Measurements from ENCODE around the gene SLC25A4.
"Not testable (repeated sequence)": the region's sequence is repeated elsewhere in the genome, so short reads cannot be mapped to it uniquely, and the experiment has no call there.

The SLC25A4 gene

DNA sequence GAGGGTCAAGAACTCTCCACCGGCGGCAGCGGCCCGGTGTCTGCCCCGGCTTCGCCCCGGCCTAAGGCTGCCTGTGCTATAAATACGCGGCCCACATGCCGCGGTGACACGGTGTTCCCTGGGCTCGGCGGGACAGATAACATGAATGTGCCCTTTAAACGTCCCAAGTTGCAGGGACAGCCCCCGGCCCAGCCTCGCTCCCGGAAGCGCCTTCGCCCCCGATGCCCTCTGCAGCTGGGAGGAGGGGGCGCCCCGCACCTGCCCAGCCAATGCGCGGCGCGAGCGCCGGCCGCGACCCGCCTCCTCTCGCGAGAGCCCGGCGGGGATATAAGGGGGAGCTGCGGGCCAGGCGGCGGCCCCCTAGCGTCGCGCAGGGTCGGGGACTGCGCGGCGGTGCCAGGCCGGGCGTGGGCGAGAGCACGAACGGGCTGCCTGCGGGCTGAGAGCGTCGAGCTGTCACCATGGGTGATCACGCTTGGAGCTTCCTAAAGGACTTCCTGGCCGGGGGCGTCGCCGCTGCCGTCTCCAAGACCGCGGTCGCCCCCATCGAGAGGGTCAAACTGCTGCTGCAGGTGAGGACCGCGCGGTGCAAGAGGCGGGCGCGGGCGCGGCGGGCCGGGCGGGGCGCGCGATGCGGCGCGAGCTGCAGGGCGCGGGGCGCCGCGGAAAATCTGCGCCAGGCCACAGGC is at the start of gene SLC25A4:
Gene SLC25A4 (plus strand): TSS at position 355 of the 689 bp plus-strand sequence. CDS start 107 bp downstream, at position 462.
- DNase-seq (ENCODE audit: low read depth, low spot score): no peak

DNA sequence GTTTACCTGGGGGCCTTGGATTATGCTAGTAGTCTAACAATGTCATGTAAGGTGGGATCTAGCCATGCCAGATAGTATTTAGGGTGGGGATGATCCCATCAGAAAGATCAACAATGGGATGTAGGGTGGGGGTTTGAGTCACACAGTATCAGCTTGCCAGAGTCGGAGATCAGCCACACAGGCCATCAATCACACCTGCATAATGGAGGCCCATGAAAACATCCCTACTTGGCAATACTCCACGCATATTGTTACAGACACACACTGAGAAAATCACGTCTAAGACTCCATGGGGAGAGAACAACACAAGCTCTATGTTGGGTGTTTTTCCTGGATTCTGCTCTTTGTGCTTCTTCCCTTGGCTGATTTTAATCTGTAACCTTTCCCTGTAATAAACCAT is 49.5 kb upstream of the SLC25A4 start:
- no peak for DNase-seq (ENCODE audit: low read depth, low spot score)

DNA sequence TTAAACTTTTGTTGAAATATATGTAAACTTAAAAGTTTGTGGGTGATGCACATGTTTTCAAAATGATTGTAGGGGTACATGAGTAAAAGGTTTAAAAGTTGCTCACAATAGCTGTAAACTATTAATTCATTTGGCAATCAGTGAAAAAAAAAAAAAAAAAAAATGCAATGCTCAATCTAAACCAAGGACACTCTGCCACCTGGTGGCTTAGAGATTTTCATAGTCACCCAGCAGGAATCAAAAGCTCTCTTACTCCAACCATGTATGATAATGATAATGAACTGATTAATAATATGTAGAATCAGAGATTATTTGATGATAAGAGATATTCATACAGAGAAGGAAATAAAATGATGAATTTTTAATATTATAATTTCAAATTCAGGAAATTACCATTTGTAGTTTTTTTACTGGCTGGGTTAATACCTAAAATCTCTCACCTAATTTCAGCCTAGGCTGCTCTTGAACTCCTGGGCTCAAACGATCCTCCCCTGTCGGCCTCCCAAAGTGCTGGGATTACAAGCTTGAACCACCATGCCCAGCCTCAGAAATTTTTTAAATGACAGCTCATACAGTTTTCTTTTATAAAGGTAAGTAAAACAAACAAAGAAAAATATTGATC is 46.9 kb upstream of the SLC25A4 start:
- DNase-seq (ENCODE audit: low read depth, low spot score): no peak

DNA sequence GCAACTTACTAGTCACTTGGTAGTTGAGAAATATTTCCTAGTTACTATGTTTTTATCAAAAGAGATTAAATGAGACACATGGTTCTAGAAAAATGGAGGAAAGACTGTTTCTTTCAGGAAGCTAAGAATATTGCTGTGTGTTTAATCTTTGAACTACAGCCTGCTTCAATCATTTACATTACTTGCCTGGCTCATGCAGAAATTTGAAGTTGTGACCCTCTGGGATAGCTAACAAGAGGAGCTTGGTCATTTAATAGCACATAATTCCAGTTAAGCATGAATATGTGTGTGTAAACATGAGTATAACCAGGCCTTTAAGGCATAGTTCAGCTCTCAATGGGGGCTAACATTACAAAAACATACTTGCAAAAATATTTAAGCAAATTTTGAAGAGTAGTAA is 44.6 kb upstream of the SLC25A4 start:
- DNase-seq (ENCODE audit: low read depth, low spot score): no peak

DNA sequence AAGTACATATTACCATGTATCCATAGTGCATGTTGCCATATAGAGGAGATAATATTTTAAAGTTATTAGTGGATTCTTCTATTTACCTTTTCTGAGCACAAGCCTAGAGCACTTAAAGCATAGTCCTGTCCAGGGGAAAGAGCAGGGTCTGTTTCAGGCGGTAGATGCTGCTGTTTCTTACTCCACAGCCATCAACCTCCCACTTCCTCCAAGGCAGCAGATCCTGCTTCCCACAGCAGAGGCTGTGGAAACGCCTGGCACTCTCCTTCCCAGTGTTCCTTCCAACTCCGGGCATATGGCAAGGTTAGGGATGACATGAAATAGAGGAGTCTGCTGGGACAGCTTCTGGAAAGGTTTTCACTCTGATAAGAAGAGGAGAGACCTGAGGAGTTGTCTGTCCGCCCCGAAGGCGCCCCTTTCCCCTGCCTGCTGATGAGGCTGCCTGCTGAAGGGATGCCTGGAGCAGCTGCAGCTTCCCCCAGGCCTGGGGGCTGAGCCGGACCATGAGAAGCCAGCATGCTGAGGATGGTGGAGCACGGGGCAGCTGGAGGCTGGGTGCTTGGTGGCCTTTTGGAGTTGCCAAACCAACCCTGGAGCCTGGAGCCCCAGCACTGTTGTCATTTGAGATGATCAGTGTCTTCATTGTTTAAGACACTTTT is 43.9 kb upstream of the SLC25A4 start:
- DNase-seq (ENCODE audit: low read depth, low spot score): no peak

DNA sequence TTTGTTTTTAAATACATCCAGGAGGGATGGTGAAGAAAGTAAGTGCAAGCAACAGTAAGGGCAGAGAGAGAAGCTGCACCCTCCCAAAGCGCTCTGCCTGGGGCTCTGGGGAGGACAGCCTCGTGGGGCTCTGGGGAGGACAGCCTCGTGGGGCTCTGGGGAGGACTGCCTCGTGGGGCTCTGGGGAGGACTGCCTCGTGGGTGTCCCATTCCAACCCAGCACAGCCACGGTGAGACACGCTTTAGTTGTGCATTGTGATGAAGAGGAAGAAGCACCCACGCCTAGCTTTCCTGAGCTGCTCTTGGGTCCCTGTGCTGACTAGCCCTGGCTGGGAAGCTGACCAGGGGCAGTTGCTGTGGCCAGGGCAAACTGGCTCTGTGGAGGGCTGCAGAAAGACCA is 43.1 kb upstream of the SLC25A4 start:
- DNase-seq (ENCODE audit: low read depth, low spot score): no peak

DNA sequence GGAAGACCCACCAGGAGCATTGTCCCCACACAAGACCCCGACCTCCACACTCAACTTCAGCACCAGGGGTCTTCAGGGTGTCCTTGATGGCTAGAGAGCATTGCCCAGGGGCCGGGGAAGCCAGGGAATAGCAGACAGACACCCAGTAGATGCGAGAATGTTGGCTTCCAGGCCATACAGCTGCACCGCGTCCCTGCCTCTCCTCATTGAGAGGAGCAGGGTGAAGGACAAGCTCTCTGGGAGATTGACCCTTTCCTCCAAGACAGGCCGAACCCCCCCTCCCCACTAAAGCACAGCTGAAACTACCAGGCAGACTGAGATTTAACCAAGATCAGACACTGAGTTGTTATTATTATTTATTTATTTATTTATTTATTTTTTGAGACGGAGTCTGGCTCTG is 42.6 kb upstream of the SLC25A4 start:
- DNase-seq (ENCODE audit: low read depth, low spot score): no peak

DNA sequence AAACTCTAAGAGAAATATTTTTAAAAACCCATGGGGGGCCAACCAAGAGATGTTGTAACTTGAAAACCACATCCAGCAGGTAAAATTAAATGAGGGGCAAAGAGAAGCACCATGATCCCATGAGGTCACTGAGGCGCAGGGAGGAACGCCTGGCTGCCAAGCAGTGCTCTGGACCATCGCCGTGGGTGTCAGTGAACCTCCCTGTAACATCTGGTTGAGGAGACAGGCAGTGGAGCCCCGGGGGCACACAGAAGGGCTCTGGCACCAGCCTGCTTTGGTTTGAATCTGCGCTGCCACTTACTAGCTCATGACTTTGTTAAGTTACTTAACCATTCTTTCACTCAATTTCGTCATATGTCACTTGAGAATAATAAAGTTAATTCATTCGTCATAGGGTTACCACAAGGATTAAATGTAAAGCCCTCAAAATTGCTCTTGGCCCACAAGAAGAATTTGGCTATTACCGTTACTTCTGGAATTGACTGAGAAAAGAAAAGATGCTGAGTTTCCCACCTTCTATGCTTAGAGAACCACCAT is 41.6 kb upstream of the SLC25A4 start:
- DNase-seq (ENCODE audit: low read depth, low spot score): no peak

DNA sequence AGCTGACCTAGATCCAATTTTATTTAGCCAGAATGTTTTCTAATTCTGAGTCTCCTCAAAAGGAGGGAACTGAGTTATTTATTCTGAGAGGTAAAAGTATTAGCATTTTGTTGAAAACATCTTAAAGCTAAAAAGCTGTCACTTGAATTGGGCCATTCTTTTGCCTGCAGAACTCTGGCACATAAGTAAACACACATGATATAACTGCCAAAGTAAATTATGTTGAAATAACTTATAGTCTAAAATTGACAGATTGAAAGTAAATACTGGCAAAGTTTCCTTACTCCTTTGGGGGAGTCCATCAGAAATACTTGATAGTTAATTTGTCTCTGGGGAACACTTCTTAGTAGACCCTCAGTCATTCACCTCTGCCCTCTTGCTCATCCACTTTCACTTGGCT is 38.3 kb upstream of the SLC25A4 start:
- no peak for DNase-seq (ENCODE audit: low read depth, low spot score)

DNA sequence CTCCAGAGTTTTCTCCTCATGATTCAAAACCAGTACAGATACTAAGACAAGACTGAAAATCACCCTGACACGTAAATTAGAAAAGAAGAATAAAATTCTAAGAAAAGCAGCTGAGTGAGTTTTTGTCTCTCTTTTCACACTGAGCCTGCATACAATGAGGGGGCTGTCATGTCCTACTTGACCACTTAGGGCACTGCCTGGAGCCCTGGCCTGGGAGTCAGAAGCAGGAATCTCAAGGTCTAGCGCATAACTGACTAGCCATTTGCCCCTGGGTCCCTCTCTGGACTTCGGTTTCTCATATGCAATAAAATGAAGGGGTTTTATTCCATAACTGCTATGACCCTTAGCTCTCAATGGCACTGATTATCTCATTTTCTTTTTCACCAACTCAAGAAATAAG is 36.7 kb upstream of the SLC25A4 start:
- no peak for DNase-seq (ENCODE audit: low read depth, low spot score)

DNA sequence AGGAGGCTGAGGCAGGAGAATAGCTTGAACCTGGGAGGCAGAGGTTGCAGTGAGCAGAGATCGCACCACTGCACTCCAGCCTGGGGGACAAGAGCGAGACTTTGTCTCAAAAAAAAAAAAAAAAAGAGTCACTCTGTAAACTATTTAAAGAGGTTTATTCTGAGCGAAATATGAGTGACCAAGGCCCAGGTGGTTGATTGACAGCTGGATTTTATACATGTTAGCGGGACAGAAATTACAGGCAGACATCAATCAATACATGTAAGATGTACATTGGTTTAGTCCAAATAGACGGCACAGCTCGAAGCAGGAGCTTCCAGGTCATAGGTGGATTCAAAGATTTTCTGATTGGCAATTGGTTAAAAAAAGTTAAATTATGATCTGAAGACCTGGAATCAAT is 35.5 kb upstream of the SLC25A4 start:
- DNase-seq (ENCODE audit: low read depth, low spot score): not testable (repeated sequence)

DNA sequence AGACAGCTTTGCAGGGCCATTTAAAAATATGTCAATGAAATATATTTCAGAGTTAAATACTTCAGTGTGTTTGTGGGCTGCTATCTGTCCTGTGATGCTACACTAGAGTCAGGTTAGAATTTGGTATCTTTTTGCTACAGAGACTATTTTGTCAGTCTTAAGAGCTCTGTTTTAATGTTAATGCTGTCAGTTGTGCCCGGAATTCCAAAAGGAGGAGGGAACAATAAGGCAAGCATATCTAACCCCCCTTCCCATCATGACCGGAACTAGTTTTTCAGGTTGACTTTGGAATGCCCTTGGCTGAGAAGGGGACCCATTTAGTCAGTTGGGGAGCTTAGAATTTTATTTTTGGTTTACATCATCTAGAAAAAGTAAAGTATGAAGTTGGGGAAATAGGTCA is 34.9 kb upstream of the SLC25A4 start:
- peak; percentile 73 for DNase-seq (ENCODE audit: low read depth, low spot score)

DNA sequence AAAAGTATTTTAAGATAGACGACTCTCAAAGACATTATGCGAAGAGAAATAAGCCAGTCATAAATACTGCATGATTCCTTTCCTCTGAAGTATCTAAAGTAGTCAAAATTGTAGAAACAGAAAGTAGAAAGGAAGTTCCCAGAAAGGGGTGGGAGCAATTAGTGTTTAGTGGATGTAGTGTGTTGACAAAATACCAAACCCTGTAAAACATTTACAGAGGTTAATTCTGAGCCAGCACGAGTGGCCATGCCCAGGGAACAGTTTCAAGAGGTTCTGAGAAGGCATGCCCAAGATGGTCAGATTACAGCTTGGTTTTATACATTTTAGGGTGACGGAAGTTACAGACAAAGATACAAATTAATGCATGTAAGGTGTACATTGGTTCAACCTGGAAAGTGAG is 34.4 kb upstream of the SLC25A4 start:
- DNase-seq (ENCODE audit: low read depth, low spot score): no peak

DNA sequence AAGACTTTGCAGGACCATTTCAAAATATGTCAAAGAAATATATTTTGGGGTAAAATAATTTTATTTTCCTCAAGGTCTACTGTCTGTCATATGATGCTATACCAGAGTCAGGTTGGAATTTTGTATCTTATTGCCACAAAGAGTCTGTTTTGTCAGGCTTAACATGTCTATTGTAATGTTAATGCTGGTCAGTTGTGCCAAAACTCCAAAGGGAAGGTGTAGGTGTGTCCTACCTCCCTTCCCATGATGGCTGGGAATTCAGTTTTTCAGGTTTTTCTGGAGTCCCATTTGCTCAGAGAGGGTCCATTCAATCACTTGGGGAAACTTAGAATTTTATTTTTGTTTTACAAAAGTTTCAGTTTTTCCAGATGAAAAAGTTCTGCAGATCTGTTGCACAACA is 33.3 kb upstream of the SLC25A4 start:
- DNase-seq (ENCODE audit: low read depth, low spot score): no peak

DNA sequence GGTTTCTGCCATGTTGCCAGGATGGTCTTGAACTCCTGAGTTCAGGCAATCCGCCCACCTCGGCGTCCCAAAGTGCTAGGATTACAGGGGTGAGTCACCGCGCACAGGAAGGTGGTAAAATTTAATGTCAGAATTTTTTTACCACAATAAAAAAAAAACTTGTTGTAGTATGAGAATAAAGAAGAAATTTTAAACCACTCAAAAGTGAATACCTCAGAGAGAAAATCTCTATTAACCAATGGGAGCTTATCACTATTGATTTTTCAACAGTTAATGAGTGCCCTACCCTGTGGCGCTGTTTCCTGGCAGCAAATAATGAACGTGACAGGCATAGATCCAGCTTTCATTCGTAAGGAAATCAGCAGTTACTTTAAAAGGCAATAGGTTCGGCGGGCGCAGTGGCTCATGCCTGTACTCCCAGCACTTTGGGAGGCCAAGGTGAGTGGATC is 32.7 kb upstream of the SLC25A4 start:
- DNase-seq (ENCODE audit: low read depth, low spot score): no peak

DNA sequence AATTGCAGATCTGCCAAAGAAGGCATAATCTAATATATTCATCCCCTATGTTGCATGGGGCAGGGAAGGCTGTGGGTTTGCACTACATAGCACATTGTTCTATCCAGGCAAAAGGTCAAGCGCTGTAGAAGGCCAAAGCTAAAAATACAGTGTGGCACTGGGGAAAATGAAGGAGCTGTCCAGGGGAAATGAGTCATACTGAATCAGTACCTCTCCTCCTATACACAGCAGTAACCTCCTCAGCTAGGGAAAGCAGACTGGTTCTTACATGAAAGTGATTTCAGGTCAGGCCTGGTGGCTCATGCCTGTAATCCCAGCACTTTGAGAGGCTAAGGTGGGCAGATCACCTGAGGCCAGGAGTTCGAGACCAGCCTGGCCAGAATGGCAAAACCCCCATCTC is 31.0 kb upstream of the SLC25A4 start:
- no peak for DNase-seq (ENCODE audit: low read depth, low spot score)

DNA sequence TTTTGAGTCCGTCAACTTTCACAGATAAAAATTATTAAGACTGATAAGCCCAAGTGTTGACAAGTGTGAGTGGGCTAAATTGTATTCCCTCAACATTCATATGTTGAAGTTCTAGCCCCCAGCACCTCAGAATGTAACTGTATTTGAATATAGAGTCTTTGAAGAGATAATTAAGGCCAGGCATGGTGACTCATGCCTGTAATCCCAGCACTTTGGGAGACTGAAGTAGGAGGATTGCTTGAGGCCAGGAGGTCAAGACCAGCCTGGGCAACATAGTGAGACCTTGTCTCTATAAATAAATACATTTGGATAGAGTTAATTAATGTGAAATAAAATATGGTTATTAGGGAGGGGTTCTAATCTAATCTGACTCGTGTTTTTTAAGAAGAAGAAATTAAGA is 29.7 kb upstream of the SLC25A4 start:
- no peak for DNase-seq (ENCODE audit: low read depth, low spot score)

DNA sequence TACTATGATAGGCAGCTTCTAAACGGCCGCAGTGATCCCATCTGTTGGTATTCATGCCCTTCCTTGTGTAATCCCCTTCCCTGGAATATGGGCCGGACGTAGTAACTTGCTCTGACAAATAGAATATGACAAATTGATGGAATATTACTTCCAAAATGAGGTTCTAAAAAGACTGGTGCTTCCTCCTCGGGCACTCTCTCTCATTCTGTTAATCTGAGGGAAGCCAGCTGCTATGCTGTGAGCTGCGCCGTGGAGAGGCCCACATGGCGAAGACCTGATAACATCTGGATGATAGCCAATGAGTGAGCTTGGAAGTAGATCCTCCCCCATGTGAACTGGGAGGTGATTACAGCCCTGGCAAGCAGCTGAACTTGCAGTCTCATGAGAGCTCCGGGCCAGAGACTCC is 27.2 kb upstream of the SLC25A4 start:
- DNase-seq (ENCODE audit: low read depth, low spot score): peak; percentile 71

DNA sequence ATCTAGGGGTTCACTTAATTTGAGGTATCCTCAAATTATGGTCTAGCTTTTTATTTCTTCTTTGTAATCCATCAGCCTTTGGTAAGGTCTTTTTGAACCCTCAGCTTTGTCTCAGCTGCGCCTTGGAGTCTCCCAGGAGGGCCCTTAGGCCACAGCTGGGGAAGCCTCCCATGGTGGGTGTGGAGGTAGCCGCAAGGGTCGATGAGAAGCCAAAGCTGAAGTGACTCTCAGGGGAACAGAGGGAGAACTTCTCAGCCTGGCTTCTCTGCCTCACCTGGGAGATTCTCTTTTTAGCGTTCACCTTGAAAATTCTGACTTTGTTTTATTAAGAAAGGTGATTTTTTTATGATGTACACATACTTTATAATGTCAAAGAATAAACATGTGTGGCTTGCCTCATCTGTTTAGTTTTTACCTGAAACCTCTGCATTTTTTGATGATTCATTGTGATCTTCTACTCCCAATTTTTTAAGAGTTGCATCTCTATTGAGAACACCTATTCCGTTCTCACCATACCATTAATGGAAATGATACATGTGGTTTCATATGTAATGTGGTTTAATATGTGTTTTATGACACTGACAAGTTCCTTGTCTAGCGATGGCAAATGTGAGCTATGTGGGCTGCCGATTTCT is 25.6 kb upstream of the SLC25A4 start:
- DNase-seq (ENCODE audit: low read depth, low spot score): no peak

DNA sequence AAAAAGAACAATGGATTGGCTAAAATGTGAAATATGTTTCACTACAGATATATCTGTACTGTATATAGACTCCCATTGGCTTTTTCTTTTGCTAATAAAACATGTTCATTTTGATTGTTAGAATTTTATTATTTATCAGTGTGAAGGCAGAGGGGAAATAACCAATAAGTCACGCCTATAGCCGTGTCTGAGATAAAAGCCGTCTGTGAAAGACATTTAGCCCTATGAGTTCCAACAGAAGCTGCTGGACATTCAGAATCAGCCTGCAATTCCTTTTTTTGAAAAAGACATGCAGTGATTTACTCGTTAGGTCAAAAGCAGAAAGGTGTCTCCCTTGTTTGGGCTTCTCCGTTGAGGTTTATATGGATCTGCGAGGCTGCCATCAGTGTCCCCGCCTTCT is 24.2 kb upstream of the SLC25A4 start:
- no peak for DNase-seq (ENCODE audit: low read depth, low spot score)

DNA sequence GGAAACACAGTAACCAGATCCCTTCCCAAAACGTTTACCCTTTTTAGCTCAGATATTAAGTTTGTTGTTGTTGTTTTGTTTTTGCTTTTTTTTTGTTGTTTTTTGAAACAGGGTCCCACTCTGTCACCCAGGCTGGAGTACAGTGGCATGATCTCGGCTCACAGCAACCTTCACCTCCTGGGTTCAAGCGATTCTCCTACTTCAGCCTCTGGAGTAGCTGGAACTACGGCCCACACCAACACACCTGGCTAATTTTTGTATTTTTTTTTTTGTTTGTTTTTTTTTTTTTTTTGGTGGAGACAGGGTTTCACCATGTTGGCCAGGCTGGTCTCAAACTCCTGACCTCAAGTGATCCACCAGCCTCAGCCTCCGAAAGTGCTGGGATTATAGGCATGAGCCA is 23.6 kb upstream of the SLC25A4 start:
- not testable (repeated sequence) for DNase-seq (ENCODE audit: low read depth, low spot score)

DNA sequence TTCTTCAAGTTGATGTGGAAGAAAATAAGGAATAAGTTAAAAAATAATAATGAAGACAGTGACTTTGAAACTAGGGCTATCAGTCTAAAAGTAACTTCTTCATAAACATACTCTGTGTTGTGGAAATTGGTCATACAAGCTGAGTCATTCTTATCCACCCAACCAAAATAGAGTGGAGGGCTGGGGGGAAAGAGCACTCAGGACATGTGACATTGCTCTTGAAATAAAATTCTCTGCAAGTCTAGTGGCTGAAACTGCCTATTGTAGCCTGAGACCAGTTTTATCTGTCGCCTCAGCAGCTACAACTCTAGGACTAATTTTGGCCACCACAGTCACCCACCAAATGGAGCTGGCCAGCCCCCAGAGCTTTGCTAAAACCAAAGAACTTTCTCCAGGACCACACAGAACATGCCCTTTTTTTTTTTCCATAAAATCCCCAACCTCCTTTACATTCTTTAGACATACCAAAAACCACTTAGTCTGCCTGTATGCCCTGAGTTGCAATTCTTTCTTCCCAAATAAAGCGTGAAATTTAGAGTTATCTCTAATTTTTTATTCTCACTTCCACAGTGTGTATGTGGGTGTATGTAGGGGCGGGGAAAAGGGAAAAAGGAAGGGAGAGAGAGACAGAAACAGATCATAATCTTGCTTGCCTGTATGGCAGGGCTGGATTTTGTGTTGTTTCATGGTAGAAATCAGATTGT is 23.0 kb upstream of the SLC25A4 start:
- DNase-seq (ENCODE audit: low read depth, low spot score): no peak
